ENCODE data around the gene SLC20A1.

The SLC20A1 gene

GRCh38 chr2:112674229-112674628, 28.5 kb downstream of the SLC20A1 start:
- H3K27ac ChIP-seq, result no peak overlapping the region
- no peaks in the 10 kb centered on the region for H3K27me3 ChIP-seq
- no peaks in the 10 kb centered on the region for H4K20me1 ChIP-seq
- TF ChIP-seq Cebpa-rat (IDR thresholded peaks at IDR 0.05), result no peak
- peak overlapping the region; percentile 63 for H3K4me2 ChIP-seq
- no peaks in the 10 kb centered on the region for H3K9me3 ChIP-seq
- no peaks in the 10 kb centered on the region for H3K36me3 ChIP-seq
- no peak overlapping the region for H3K4me3 ChIP-seq
- peaks cover 15% of the 10 kb centered on the region for H3K4me1 ChIP-seq
- H3K9ac ChIP-seq, result no peak overlapping the region

GRCh38 chr2:112679484-112679883, 33.7 kb downstream of the SLC20A1 start:
- H3K36me3 ChIP-seq, result no peaks in the 10 kb centered on the region
- H3K4me1 ChIP-seq, result peaks cover 14% of the 10 kb centered on the region
- TF ChIP-seq Cebpa-rat (IDR thresholded peaks at IDR 0.05), result no peak
- H4K20me1 ChIP-seq, result no peaks in the 10 kb centered on the region
- no peaks in the 10 kb centered on the region for H3K9me3 ChIP-seq
- H3K27me3 ChIP-seq, result no peaks in the 10 kb centered on the region
- no peak overlapping the region for H3K27ac ChIP-seq
- no peak overlapping the region for H3K9ac ChIP-seq
- no peak overlapping the region for H3K4me2 ChIP-seq
- no peak overlapping the region for H3K4me3 ChIP-seq

GRCh38 chr2:112680666-112681101, 34.9 kb downstream of the SLC20A1 start:
- Histone ChIP-seq H3K4me3 (no peak overlapping the region), H3K27me3 (no peaks in the 10 kb centered on the region), H3K9ac (no peak overlapping the region), H3K4me1 (peaks cover 11% of the 10 kb centered on the region), H3K9me3 (no peaks in the 10 kb centered on the region), H4K20me1 (no peaks in the 10 kb centered on the region), H3K4me2 (no peak overlapping the region), H3K27ac (no peak overlapping the region), H3K36me3 (no peaks in the 10 kb centered on the region)
- no peak for TF ChIP-seq Cebpa-rat (IDR thresholded peaks at IDR 0.05)

- H3K27me3 ChIP-seq, result no peaks in the 10 kb centered on the region
- no peak overlapping the region for H3K4me3 ChIP-seq
- no peaks in the 10 kb centered on the region for H3K9me3 ChIP-seq
- H3K27ac ChIP-seq, result no peak overlapping the region
- H3K4me1 ChIP-seq, result peaks cover 24% of the 10 kb centered on the region
- no peak for TF ChIP-seq Cebpa-rat (IDR thresholded peaks at IDR 0.05)
- H4K20me1 ChIP-seq, result no peaks in the 10 kb centered on the region
- H3K4me2 ChIP-seq, result no peak overlapping the region
- no peaks in the 10 kb centered on the region for H3K36me3 ChIP-seq
- H3K9ac ChIP-seq, result no peak overlapping the region
These were observed 36.4 kb downstream of the SLC20A1 start for GRCh38 chr2:112682101-112682500.

- Histone ChIP-seq H3K9me3 (no peaks in the 10 kb centered on the region), H3K27me3 (no peaks in the 10 kb centered on the region), H3K4me2 (peak overlapping the region; percentile 63), H3K9ac (no peak overlapping the region), H3K27ac (peak overlapping the region; percentile 55), H3K36me3 (no peaks in the 10 kb centered on the region), H3K4me3 (no peak overlapping the region), H4K20me1 (no peaks in the 10 kb centered on the region), H3K4me1 (peaks cover 24% of the 10 kb centered on the region)
- no peak for TF ChIP-seq Cebpa-rat (IDR thresholded peaks at IDR 0.05)
These were observed 38.0 kb downstream of the SLC20A1 start for GRCh38 chr2:112683550-112684414.

- Histone ChIP-seq H3K9me3 (no peaks in the 10 kb centered on the region), H3K36me3 (no peaks in the 10 kb centered on the region), H4K20me1 (no peaks in the 10 kb centered on the region), H3K9ac (no peak overlapping the region), H3K4me3 (no peak overlapping the region), H3K27me3 (no peaks in the 10 kb centered on the region), H3K4me2 (no peak overlapping the region), H3K27ac (no peak overlapping the region), H3K4me1 (peaks cover 24% of the 10 kb centered on the region)
- no peak for TF ChIP-seq Cebpa-rat (IDR thresholded peaks at IDR 0.05)
These were observed 38.7 kb downstream of the SLC20A1 start for GRCh38 chr2:112684415-112684775.

GRCh38 chr2:112685271-112685884, 39.6 kb downstream of the SLC20A1 start:
- H3K9ac ChIP-seq, result no peak overlapping the region
- peaks cover 24% of the 10 kb centered on the region for H3K4me1 ChIP-seq
- no peaks in the 10 kb centered on the region for H4K20me1 ChIP-seq
- no peak overlapping the region for H3K4me2 ChIP-seq
- no peak for TF ChIP-seq Cebpa-rat (IDR thresholded peaks at IDR 0.05)
- H3K36me3 ChIP-seq, result no peaks in the 10 kb centered on the region
- no peak overlapping the region for H3K27ac ChIP-seq
- H3K9me3 ChIP-seq, result no peaks in the 10 kb centered on the region
- no peaks in the 10 kb centered on the region for H3K27me3 ChIP-seq
- no peak overlapping the region for H3K4me3 ChIP-seq

GRCh38 chr2:112686348-112687217, 40.8 kb downstream of the SLC20A1 start:
- Histone ChIP-seq H3K9me3 (no peaks in the 10 kb centered on the region), H3K9ac (peak overlapping the region; percentile 13; the same call in 1 of the 2 replicates), H3K36me3 (no peaks in the 10 kb centered on the region), H4K20me1 (no peaks in the 10 kb centered on the region), H3K4me1 (peaks cover 24% of the 10 kb centered on the region), H3K4me2 (peak overlapping the region; percentile 61), H3K4me3 (no peak overlapping the region), H3K27ac (peak overlapping the region; percentile 54; the same call in 1 of the 2 replicates), H3K27me3 (no peaks in the 10 kb centered on the region)
- TF ChIP-seq Cebpa-rat (IDR thresholded peaks at IDR 0.05), result no peak

GRCh38 chr2:112687522-112687921, 41.8 kb downstream of the SLC20A1 start:
- no peaks in the 10 kb centered on the region for H3K27me3 ChIP-seq
- H3K27ac ChIP-seq, result no peak overlapping the region
- H3K4me2 ChIP-seq, result no peak overlapping the region
- H3K9ac ChIP-seq, result no peak overlapping the region
- H3K4me1 ChIP-seq, result peaks cover 30% of the 10 kb centered on the region
- H4K20me1 ChIP-seq, result no peaks in the 10 kb centered on the region
- H3K36me3 ChIP-seq, result no peaks in the 10 kb centered on the region
- no peak overlapping the region for H3K4me3 ChIP-seq
- no peak for TF ChIP-seq Cebpa-rat (IDR thresholded peaks at IDR 0.05)
- H3K9me3 ChIP-seq, result no peaks in the 10 kb centered on the region

Data from BLaER1 (cell line).